ENCODE data around the gene CLIP3.

CLIP3 gene

DNA sequence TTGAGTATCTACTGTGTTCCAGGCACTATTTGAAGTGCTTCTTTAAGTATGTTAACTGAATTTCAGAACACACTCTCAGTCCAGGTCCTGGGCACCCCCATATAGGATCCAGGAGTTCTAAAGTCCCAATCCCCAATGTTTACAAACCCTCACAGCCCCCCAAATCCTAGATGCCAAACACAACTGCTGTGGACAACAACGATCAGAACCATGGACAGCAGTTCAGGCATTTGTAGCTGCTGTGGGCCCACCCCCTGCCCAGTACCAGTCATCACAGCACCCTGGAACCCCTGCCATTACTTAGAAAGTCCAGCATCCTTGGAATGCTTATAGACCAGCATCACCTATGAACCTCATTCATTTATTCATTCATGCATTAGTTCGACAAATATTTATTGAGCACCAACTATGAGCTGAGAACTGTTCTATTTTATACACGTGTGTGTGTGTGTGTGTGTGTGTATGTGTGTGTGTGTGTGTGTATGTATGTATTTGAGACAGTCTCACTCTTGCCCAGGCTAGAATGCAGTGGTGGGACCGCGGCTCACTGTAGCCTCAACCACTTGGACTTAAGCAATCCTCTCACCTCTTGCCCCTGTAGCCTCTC, 57.0 kb downstream of the CLIP3 start:
- DNase-seq: no peak

DNA sequence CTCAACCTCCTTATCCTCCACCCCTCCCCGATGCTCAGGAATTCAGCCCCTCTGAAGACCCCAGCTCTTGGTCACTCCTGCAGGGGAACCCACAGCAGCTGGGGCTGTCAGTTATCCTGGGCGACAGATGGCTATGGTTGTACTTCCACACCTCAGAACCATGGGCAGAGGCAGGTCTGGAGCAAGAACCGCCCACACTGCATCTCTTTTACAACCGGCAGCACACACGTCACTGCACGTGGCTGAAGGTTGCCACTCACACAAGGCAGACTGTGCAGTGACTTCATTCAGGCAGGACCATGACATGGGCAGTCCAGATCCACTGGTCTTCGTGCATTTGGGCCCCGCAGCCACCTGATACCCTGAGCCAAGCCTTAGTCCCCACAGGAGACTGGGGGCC, 59.2 kb downstream of the CLIP3 start:
- DNase-seq: no peak

DNA sequence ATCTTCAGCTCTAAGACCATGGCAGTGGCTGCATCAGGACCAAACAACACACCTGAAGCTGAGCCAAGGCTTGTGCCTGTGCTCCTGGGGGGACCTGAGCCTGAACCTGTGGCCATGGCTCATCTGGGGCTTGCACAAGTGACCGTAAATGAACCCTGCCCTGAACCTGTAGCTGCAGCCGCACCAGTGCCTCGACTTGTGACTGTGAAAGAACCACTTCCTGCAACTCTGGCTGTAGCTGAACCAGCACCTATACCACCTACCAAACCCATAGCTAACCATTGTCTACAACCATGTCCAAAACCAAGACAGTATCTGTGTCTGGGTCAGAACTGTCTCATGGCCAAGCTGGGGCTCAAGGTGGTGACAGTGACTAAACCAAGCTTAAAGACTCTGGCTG, 65.9 kb downstream of the CLIP3 start:
- no peak for DNase-seq
